Glutamatergic neuron (in vitro differentiated cells): ENCODE data around the gene HESX1. TPM values are rescaled to one million over a fixed set of nuclear protein-coding genes. Genes with fewer than 3 reads are reported as not detected.

Source experiments
- DNase-seq: peaks from one replicate; pipeline ENCODE4 v3.0.0; 2022
- H3K27ac Mint-ChIP-seq: one replicate; pipeline ENCODE4 v1.8.0; 2020; ENCODE audit warnings: mild to moderate bottlenecking, mixed read lengths, inconsistent platforms; ENCODE audit not compliant: unreplicated experiment
- H3K27me3 Mint-ChIP-seq: one replicate; pipeline ENCODE4 v1.8.0; 2020; ENCODE audit warnings: mild to moderate bottlenecking, moderate library complexity, mixed read lengths, inconsistent platforms; ENCODE audit not compliant: unreplicated experiment
- H3K36me3 Mint-ChIP-seq: one replicate; pipeline ENCODE4 v1.8.0; 2020; ENCODE audit warnings: mild to moderate bottlenecking, mixed read lengths, inconsistent platforms; ENCODE audit not compliant: unreplicated experiment
- H3K4me1 Mint-ChIP-seq: one replicate; pipeline ENCODE4 v1.8.0; 2020; ENCODE audit warnings: mild to moderate bottlenecking, low read depth, mixed read lengths, inconsistent platforms; ENCODE audit not compliant: unreplicated experiment
- H3K4me3 Mint-ChIP-seq: one replicate; pipeline ENCODE4 v1.8.0; 2020; ENCODE audit warnings: mild to moderate bottlenecking, mixed read lengths, inconsistent platforms; ENCODE audit not compliant: unreplicated experiment
- H3K9me3 Mint-ChIP-seq: one replicate; pipeline ENCODE4 v1.8.0; 2020; ENCODE audit warnings: mild to moderate bottlenecking, moderate library complexity, mixed read lengths, inconsistent platforms; ENCODE audit not compliant: unreplicated experiment
- CTCF ChIP-seq: fragments of 200-600 bp; sonication (generic); IDR thresholded peaks from one replicate; pipeline ENCODE4 v1.5.0; 2021; ENCODE audit not compliant: partially characterized antibody, unreplicated experiment
- long read RNA-seq: library from polyadenylated mRNA; unstranded; transcript quantifications from one replicate; pipeline ENCODE4 v2.0.0, GENCODE V29; 2020; ENCODE audit not compliant: unreplicated experiment
- total RNA-seq: library from RNA; stranded (reverse); fragmentation: NEBNext Ultra II Directional; extraction: Animal tissue kit (Norgen Biotek cat#: 25700); gene quantifications from one replicate; pipeline ENCODE4 v1.2.1, GENCODE V29; 2021; ENCODE audit not compliant: unreplicated experiment

HESX1 gene
- total RNA-seq = not detected
- long read RNA-seq = 0 reads

- DNase-seq = no peak
- no peak within 1 kb of the TSS for H3K4me3 Mint-ChIP-seq
- no peak within 1 kb of the TSS for H3K27ac Mint-ChIP-seq
Observed at GRCh38 chr3:57199895-57200297, at the start of gene HESX1. HESX1 (minus strand) TSS chr3:57199978; CDS start chr3:57199918, 60 bp downstream.

DNA sequence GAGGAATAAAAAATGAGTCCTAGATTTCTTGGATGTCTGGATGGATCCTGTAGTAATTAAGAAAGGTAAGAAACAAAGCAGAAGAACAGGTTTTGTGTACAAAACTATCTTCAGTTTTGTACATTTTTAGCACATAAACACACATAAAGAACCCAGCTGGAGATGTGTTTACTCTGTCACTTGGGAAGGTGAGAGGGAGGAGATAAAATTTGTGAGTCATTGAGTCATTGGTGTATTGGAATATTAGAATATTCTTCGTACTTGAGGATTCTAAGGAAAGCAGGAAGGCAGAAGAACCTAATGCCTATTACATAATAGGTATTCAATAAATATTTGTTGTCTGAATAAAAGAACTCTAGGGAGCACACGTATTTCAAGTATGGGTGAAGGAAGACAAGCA is 45.2 kb upstream of the HESX1 start:
- peaks cover 5% of the 10 kb centered on the region for H3K36me3 Mint-ChIP-seq
- no peak overlapping the region for H3K4me3 Mint-ChIP-seq
- no peak overlapping the region for H3K27ac Mint-ChIP-seq
- DNase-seq = no peak
- H3K9me3 Mint-ChIP-seq = peaks cover 3% of the 10 kb centered on the region
- no peak for TF ChIP-seq CTCF
- H3K27me3 Mint-ChIP-seq = no peaks in the 10 kb centered on the region
- H3K4me1 Mint-ChIP-seq = no peaks in the 10 kb centered on the region

More at GRCh38 chr3:57199895-57200297, at the start of gene HESX1:
- H3K36me3 Mint-ChIP-seq = no peaks in the 10 kb centered on the region
- H3K4me1 Mint-ChIP-seq = no peaks in the 10 kb centered on the region
- H3K27me3 Mint-ChIP-seq = no peaks in the 10 kb centered on the region
- TF ChIP-seq CTCF = no peak
- no peaks in the 10 kb centered on the region for H3K9me3 Mint-ChIP-seq

DNA sequence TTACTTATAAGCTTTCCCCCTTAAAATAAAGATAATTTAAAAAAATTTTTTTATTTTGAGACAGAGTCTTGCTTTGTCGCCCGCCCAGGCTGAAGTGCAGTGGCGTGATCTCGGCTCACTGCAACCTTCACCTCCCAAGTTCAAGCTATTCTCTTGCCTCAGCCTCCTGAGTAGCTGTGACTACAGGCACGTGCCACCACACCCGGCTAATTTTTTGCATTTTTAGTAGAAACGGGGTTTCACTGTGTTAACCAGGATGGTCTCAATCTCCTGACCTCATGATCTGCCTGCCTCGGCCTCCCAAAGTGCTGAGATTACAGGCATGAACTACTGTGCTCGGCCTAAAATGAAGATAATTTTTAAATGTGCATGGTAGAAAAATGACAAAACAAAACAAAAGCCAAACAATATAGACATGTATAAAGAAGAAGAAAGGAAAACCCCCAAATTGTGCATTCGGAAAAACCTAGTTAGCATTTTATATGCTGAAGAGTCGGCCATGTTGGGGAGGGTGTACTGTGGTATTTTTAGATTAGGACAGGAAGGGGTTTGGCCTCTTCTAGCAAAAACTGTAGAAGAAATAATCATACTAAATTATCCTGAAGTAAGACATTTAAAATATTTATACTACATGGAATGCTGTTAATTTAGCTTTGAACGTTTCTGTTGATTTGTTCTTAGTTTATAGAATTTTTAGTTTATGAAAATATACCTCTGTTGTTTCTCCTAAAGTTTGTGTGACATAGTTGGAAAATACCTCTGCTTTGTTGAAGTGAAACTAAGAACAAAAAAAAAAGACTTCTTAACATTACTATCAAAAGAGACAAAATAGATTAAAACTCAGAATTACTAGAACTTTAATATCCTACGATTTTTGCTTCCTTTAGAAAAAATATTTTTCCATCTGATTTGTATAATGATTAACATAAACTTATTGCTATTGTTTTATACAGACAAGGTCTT is 35.1 kb upstream of the HESX1 start:
- H3K27ac Mint-ChIP-seq = no peak overlapping the region
- H3K4me1 Mint-ChIP-seq = no peaks in the 10 kb centered on the region
- H3K27me3 Mint-ChIP-seq = no peaks in the 10 kb centered on the region
- H3K36me3 Mint-ChIP-seq = no peaks in the 10 kb centered on the region
- no peak for TF ChIP-seq CTCF
- no peak for DNase-seq
- no peaks in the 10 kb centered on the region for H3K9me3 Mint-ChIP-seq
- H3K4me3 Mint-ChIP-seq = no peak overlapping the region

GRCh38 chr3:57233799-57234198 is 34.0 kb upstream of the HESX1 start:
- H3K27me3 Mint-ChIP-seq = no peaks in the 10 kb centered on the region
- DNase-seq = no peak

More at GRCh38 chr3:57233799-57234198, 34.0 kb upstream of the HESX1 start:
- Mint-ChIP-seq H3K9me3 (no peaks in the 10 kb centered on the region), H3K4me1 (no peaks in the 10 kb centered on the region), H3K36me3 (no peaks in the 10 kb centered on the region), H3K4me3 (no peak overlapping the region), H3K27ac (no peak overlapping the region)
- no peak for TF ChIP-seq CTCF
